Fibroblast of skin of back (primary cell): ENCODE data around the gene ADARB2.

Experiments used
- DNase-seq: peaks from one replicate; pipeline ENCODE4 v3.0.0-alpha.2; 2013

ADARB2 gene

GRCh38 chr10:1684991-1685390, 52.3 kb downstream of the ADARB2 start:
- no peak for DNase-seq

GRCh38 chr10:1683649-1684048, 53.7 kb downstream of the ADARB2 start:
- no peak for DNase-seq

GRCh38 chr10:1679821-1680650, 57.3 kb downstream of the ADARB2 start:
- no peak for DNase-seq

GRCh38 chr10:1678084-1678483, 59.2 kb downstream of the ADARB2 start:
- no peak for DNase-seq

GRCh38 chr10:1677307-1677939, 59.9 kb downstream of the ADARB2 start:
- DNase-seq: no peak

- DNase-seq: no peak
Measured at GRCh38 chr10:1674501-1674900, 62.8 kb downstream of the ADARB2 start.

- no peak for DNase-seq
Measured at GRCh38 chr10:1673568-1674345, 63.6 kb downstream of the ADARB2 start.

- no peak for DNase-seq
Measured at GRCh38 chr10:1672001-1672781, 65.1 kb downstream of the ADARB2 start.

GRCh38 chr10:1671366-1672000, 65.8 kb downstream of the ADARB2 start:
- no peak for DNase-seq

GRCh38 chr10:1670541-1671365, 66.6 kb downstream of the ADARB2 start:
- no peak for DNase-seq

- DNase-seq: no peak
Measured at GRCh38 chr10:1669433-1669832, 67.9 kb downstream of the ADARB2 start.

GRCh38 chr10:1668399-1668798, 68.9 kb downstream of the ADARB2 start:
- no peak for DNase-seq

GRCh38 chr10:1667392-1667791, 69.9 kb downstream of the ADARB2 start:
- no peak for DNase-seq

- DNase-seq: no peak
Measured at GRCh38 chr10:1666147-1666546, 71.2 kb downstream of the ADARB2 start.

- DNase-seq: no peak
Measured at GRCh38 chr10:1665681-1666080, 71.6 kb downstream of the ADARB2 start.

- DNase-seq: no peak
Measured at GRCh38 chr10:1665021-1665661, 72.2 kb downstream of the ADARB2 start.

GRCh38 chr10:1664333-1664964, 72.9 kb downstream of the ADARB2 start:
- DNase-seq: no peak

- DNase-seq: no peak
Measured at GRCh38 chr10:1663226-1663625, 74.1 kb downstream of the ADARB2 start.

GRCh38 chr10:1662438-1663025, 74.8 kb downstream of the ADARB2 start:
- no peak for DNase-seq
